LNCaP clone FGC (cell line): ENCODE measurements around the gene PURB.

ENCODE experiments used
- DNase-seq: peaks from one replicate; pipeline ENCODE4 v3.0.0-alpha.2; 2011; ENCODE audit warnings: low read depth
- H3K4me3 ChIP-seq: 2 replicates; pipeline ENCODE4 v1.5.1; 2011; ENCODE audit warnings: mild to moderate bottlenecking, low read depth, low read length, control low read depth
- TF ChIP-seq, protein P1 (sequence below): IDR thresholded peaks from 2 replicates; pipeline ENCODE4 v1.5.1; 2012; ENCODE audit warnings: mild to moderate bottlenecking; ENCODE audit not compliant: control insufficient read depth, insufficient read depth; ENCODE audit errors: extremely low read depth

The PURB gene

DNA sequence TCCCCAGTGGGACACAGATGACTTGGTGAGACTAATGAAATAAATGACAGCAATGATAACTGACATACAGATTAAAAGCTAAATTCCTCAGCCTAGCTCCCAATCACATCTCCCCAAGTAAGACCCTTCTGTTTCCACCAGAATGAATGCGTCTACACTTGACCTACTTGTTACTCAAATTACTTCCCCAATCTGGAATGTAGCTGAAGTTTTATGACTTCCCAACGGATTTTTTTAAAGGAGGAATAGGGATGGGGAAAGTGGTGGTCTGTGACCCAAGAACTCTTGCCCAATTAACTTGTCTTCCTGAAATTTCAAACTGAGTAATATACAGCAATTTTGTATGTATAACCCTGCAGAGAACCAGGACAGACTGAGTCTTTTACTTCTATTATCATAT is 46.6 kb downstream of the PURB start:
- H3K4me3 ChIP-seq = no peak overlapping the region
- TF ChIP-seq, protein P1, sequence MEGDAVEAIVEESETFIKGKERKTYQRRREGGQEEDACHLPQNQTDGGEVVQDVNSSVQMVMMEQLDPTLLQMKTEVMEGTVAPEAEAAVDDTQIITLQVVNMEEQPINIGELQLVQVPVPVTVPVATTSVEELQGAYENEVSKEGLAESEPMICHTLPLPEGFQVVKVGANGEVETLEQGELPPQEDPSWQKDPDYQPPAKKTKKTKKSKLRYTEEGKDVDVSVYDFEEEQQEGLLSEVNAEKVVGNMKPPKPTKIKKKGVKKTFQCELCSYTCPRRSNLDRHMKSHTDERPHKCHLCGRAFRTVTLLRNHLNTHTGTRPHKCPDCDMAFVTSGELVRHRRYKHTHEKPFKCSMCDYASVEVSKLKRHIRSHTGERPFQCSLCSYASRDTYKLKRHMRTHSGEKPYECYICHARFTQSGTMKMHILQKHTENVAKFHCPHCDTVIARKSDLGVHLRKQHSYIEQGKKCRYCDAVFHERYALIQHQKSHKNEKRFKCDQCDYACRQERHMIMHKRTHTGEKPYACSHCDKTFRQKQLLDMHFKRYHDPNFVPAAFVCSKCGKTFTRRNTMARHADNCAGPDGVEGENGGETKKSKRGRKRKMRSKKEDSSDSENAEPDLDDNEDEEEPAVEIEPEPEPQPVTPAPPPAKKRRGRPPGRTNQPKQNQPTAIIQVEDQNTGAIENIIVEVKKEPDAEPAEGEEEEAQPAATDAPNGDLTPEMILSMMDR = no peak
- no peak for DNase-seq

DNA sequence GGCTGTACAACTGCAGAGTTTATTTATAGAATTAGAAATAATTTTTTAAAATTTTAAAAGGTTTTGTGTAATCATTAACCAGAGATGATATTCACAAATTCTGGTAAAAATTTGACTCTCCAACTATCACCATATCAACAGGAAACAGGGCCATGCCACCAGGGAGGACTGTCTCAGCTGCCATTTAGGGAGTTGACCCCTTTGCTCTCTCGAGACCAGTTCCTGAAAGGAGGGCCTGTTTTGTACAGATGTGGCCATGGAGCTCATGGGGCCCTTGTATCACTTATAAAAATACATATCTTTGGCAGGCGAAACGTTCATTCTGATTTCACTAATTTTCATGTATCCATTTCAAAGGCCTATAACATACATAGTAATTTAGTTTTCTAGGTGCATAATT is 57.8 kb downstream of the PURB start:
- no peak for DNase-seq
- TF ChIP-seq, protein P1 = no peak
- no peak overlapping the region for H3K4me3 ChIP-seq
